A549 treated with CORT108297 at 1 μM for 4 hours (cell line): ENCODE measurements around the gene PHGDH. TPM values are rescaled to one million over a fixed set of nuclear protein-coding genes. Genes with fewer than 3 reads are reported as not detected.

Source experiments
- total RNA-seq: library from RNA; stranded (reverse); fragments of 200-300 nt; extraction: Qiagen RNA extraction; gene quantifications from 5 replicates; pipeline ENCODE4 v1.2.3, GENCODE V29; 2022

The PHGDH gene
- 78.1 to 91.7 TPM (median 86.2 TPM) in 5 replicates for total RNA-seq

DNA sequence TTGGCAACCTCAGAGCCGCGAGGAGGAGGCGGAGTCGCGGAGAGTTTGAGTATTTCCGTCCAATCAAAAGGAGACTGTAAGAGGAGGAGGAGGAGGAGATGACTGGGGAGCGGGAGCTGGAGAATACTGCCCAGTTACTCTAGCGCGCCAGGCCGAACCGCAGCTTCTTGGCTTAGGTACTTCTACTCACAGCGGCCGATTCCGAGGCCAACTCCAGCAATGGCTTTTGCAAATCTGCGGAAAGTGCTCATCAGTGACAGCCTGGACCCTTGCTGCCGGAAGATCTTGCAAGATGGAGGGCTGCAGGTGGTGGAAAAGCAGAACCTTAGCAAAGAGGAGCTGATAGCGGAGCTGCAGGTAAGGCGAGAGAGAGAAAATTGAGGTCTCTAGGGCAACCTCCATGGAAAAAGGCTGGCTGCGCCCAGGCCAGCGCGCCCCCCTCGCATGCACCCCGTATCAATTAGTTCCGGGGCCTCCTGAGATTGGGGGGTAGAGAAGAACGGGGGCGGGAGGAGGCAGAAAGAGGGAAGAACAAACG, at the start of gene PHGDH:
Gene PHGDH, plus strand, starts transcription at position 131 of the 538 bp plus-strand sequence. Its CDS starts 89 bp downstream, at position 220.

DNA sequence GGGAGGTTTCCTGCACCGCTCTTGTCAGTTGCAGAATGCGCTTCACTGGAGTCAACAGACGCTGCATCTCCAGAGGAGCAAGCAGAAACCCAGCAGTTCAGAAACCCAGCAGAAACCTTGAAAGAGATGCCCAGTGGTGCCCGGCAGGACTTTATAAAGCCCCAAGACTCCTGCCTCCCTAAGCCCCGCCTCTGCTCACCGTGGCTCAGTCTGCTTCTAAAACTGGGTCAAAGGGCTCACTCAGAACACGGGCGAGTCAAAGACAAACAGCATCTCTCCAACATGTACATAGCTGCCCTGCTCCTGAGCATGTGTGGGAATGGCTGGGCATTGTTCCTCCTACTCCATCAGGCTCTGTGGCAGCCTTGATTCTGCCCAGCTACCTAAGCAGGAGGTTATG, 57.0 kb downstream of the PHGDH start, which contains the start of gene HMGCS2:
Gene HMGCS2, minus strand, starts transcription at position 128 of the 400 bp plus-strand sequence. Its CDS starts 61 bp downstream, at position 67.

Other genes with a start within 250 kb of the PHGDH start
- not detected in 5 replicates for gene HSD3B1, start 204.7 kb upstream of the PHGDH start, total RNA-seq
- gene ZNF697, start 63.7 kb upstream of the PHGDH start, total RNA-seq: 1.5 to 1.9 TPM (median 1.6 TPM) in 5 replicates
- not detected in 5 replicates for gene HMGCS2, start 57.0 kb downstream of the PHGDH start, total RNA-seq
- not detected in 5 replicates for gene REG4, start 99.5 kb downstream of the PHGDH start, total RNA-seq
- not detected in 5 replicates for gene ADAM30, start 184.6 kb downstream of the PHGDH start, total RNA-seq